ENCODE measurements around the gene REN.

GRCh38 chr1:204134103-204134502 is 32.0 kb downstream of the REN start:
- no peak for TF ChIP-seq CTCF (IDR thresholded peaks at IDR 0.05)
- TF ChIP-seq POLR2A (IDR thresholded peaks at IDR 0.05): no peak
